SW 1271 (cell line): Measurements from ENCODE around the gene CAMK2N2.
A peak's percentile ranks its signal among the peaks of the same experiment; 100 is the strongest.

Experiments used
- DNase-seq, 2 experiments: peaks; one replicate each; lab custom pipeline; 2025; lab: John Stamatoyannopoulos, UW

The CAMK2N2 gene

GRCh38 chr3:184240384-184241140 lies 20.8 kb downstream of the CAMK2N2 start:
- DNase-seq, result no peak

GRCh38 chr3:184239708-184240107 lies 21.6 kb downstream of the CAMK2N2 start:
- no peak for DNase-seq

- DNase-seq, result no peak
Measured at GRCh38 chr3:184239221-184239620, 22.1 kb downstream of the CAMK2N2 start.

GRCh38 chr3:184238246-184238818 lies 23.0 kb downstream of the CAMK2N2 start:
- no peak for DNase-seq

GRCh38 chr3:184237807-184238206 lies 23.5 kb downstream of the CAMK2N2 start:
- no peak for DNase-seq

- no peak for DNase-seq
Measured at GRCh38 chr3:184237211-184237610, 24.1 kb downstream of the CAMK2N2 start.

GRCh38 chr3:184236636-184237035 lies 24.7 kb downstream of the CAMK2N2 start:
- no peak for DNase-seq

GRCh38 chr3:184236033-184236410 lies 25.3 kb downstream of the CAMK2N2 start:
- no peak for DNase-seq

GRCh38 chr3:184235381-184236032 lies 25.8 kb downstream of the CAMK2N2 start:
- no peak for DNase-seq

- no peak for DNase-seq
Measured at GRCh38 chr3:184234671-184235380, 26.5 kb downstream of the CAMK2N2 start.

- peak; percentile 54 to 61 for DNase-seq
Measured at GRCh38 chr3:184234224-184234623, 27.1 kb downstream of the CAMK2N2 start.

GRCh38 chr3:184233127-184233843 lies 28.1 kb downstream of the CAMK2N2 start:
- DNase-seq, result no peak

- DNase-seq, result no peak
Measured at GRCh38 chr3:184231671-184232070, 29.7 kb downstream of the CAMK2N2 start.

- DNase-seq, result no peak
Measured at GRCh38 chr3:184230603-184231528, 30.5 kb downstream of the CAMK2N2 start.

GRCh38 chr3:184230081-184230602 lies 31.2 kb downstream of the CAMK2N2 start:
- no peak for DNase-seq

GRCh38 chr3:184229394-184230080 lies 31.8 kb downstream of the CAMK2N2 start, which contains the start of gene VWA5B2:
TSS of gene VWA5B2 (plus strand) at chr3:184229585. CDS start at chr3:184230529, 944 bp downstream.
- peak in 1 of 2 experiments; percentile 67 for DNase-seq

- DNase-seq, result no peak
Measured at GRCh38 chr3:184228376-184229137, 32.8 kb downstream of the CAMK2N2 start.

- DNase-seq, result peak; percentile 14 to 43
Measured at GRCh38 chr3:184227481-184227935, 33.8 kb downstream of the CAMK2N2 start.

- no peak for DNase-seq
Measured at GRCh38 chr3:184223946-184224345, 37.4 kb downstream of the CAMK2N2 start.
